ENCODE results near the gene MVB12B.

DNA sequence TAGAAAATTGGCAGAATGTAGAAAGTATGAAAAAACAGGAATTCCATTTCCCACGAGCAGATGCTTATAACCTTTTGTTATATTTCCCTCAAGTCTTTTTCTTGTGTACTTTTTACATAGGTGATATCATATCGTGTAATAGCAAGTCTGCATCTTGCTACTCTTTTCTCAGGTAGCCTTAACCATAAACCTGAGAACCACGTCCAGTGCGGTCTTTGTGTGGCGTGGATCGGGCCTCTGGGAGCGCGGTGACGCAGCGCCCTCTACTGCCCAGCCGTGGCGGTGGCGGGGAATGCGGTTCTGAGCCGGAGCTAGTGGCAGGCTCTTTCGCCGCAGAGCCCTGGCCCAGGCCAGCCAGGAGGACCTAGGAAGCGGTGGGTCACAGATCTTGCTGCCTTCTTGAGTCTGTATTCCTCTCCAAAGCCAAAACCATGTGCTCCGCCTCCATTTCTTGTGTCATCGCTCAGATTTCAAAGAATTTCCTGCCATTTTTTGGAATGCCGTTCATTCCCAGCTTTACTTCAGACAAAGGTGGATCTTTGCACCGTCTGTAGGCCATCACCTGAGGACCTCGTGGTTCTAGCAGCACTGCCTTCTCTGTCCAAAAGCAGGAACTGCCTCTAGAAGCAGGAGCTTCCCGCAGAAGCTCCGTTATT, 71.9 kb downstream of the MVB12B start:
- TF ChIP-seq GATA3 (IDR thresholded peaks at IDR 0.05; ENCODE audit: low read depth, low read length) (no peak), GATA2 (IDR thresholded peaks at IDR 0.05; ENCODE audit: low read depth, low read length) (no peak)
